ENCODE results near the gene HSPA12A. TPM values are rescaled to one million over a fixed set of nuclear protein-coding genes. Genes with fewer than 3 reads are reported as not detected.

HSPA12A gene
- total and polyA plus RNA-seq, 5 donors = 8.4 to 21.9 (median 15.1) TPM

DNA sequence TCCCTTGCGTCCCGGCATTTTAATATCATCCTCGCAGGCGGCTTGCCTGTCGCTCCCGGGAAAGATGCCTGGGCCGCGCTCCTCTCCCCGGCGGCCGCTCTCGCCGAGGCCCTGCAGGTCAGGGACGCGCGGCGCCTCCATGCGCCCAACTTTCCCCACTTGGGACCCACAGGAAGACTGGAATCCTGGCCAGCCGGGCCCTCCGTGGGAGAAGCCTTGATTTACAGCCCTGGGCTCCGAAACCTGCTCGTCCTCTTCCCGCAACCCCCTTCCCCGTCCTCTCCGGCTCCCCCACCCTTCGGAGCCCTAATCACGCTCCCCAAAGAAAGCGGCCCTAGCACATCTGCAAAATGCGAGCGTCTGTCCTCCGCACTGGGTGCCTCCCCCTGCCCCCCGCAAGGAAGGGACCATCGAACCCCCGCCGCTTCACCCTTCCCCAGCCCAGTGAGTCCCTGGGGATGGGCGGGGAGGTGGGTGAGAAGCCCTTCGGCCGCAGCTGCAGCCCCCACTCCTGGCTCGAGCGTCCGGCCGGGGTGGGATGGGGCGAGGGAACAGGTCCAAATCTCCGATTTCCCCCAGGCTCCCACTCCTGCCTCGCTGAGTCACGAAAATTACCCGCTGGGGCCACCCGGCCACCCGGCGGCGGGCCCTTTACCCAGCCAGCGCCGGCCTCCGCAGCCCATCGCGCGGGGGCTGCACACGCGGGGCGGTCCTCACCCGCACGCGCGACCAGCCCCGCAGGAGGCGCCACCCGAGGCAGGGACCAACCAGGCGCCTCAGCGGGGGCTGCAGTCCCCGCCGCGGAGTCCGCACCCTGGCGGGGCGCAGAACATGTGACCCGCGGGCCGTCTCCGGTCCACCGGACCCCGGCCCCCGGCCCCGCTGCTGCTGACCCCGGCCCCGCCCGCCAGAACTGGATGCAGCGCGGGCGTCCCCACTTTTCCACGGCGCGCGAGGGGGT, 695 bp downstream of the HSPA12A start:
- under 1% methylated on average over 93 of the region's 93 CpGs for WGBS
- peak; percentile 39 to 77 (median 77) for DNase-seq

DNA sequence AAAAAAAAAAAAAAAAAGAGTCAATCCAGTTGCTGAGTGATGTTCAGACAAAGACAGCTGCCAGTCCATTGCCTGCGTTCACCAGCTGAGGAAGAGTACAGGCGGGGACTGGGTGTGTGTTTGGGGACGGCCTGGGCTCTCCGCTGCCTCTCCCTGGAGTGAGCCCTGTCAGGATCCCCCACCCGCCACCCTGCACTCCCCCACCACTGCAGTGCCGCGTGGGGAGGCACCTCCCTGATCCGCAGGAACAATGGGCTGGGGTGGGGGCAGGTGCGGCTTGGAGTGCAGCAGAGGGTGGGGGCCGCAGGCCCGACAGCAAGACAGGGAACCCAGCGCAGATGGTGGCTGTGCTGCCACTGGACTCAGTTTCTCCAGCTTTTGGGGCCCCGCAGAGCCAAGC, 1.4 kb downstream of the HSPA12A start:
- no peaks in the 10 kb centered on the region for H3K9me3 ChIP-seq (ENCODE audit: control insufficient read depth, low read length)
- ATAC-seq = no peak

More for the DNA sequence above, 695 bp downstream of the HSPA12A start:
- H3K4me1 ChIP-seq (ENCODE audit: control insufficient read depth, insufficient read depth, low read length) = no peaks in the 10 kb centered on the region
- ATAC-seq = peak; percentile 10 to 18
- H3K4me3 ChIP-seq (ENCODE audit: low read length) = peak overlapping the region; percentile 77
- no peaks in the 10 kb centered on the region for H3K9me3 ChIP-seq (ENCODE audit: control insufficient read depth, low read length)
- H3K27me3 ChIP-seq (ENCODE audit: control insufficient read depth, insufficient read depth) = no peaks in the 10 kb centered on the region
- intact Hi-C loops (cut with DNase I) = no loop called here
- H3K27ac ChIP-seq (ENCODE audit: low read length) = peak overlapping the region; percentile 71

DNA sequence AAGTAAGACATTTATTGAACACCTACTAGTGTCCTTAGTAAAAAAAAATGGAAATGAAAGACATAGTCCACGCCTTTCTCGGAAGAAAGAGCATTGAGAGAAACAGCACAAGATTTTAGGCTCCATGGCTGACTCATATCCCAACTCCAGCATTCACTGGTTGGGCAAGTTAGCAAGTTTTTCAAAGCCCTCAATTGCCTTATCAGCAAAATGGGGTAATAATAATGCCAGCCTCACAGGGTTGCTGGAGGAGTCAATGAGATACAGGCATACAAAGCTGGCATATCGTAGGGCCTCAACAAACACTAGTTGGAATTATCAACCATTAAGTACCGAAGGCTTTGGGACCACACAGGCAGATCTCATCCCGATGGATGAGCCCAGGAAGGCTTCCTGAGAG, 4.0 kb downstream of the HSPA12A start:
- intact Hi-C loops (cut with DNase I) = loop anchor here in 1 of 4 donors (5.0 kb wide), 1 partner anchor 56 kb away; no protein-coding TSS in a partner anchor
- no peaks in the 10 kb centered on the region for H3K9me3 ChIP-seq (ENCODE audit: control insufficient read depth, low read length)
- peaks cover 5% of the 10 kb centered on the region for H3K4me1 ChIP-seq (ENCODE audit: control insufficient read depth, insufficient read depth, low read length)
- no peak overlapping the region for H3K27ac ChIP-seq (ENCODE audit: low read length)
- H3K4me3 ChIP-seq (ENCODE audit: low read length) = no peak overlapping the region
- no peak for ATAC-seq
- no peaks in the 10 kb centered on the region for H3K27me3 ChIP-seq (ENCODE audit: control insufficient read depth, insufficient read depth)
- 91% methylated on average over 5 of the region's 5 CpGs for WGBS
- DNase-seq = no peak

More for the DNA sequence above, 1.4 kb downstream of the HSPA12A start:
- no peaks in the 10 kb centered on the region for H3K27me3 ChIP-seq (ENCODE audit: control insufficient read depth, insufficient read depth)
- peak in 1 of 3 donors; percentile 64 for DNase-seq
- no peak overlapping the region for H3K27ac ChIP-seq (ENCODE audit: low read length)
- no peaks in the 10 kb centered on the region for H3K4me1 ChIP-seq (ENCODE audit: control insufficient read depth, insufficient read depth, low read length)
- H3K4me3 ChIP-seq (ENCODE audit: low read length) = peak overlapping the region; percentile 77
- 24% methylated on average over 13 of the region's 13 CpGs for WGBS
- intact Hi-C loops (cut with DNase I) = no loop called here

DNA sequence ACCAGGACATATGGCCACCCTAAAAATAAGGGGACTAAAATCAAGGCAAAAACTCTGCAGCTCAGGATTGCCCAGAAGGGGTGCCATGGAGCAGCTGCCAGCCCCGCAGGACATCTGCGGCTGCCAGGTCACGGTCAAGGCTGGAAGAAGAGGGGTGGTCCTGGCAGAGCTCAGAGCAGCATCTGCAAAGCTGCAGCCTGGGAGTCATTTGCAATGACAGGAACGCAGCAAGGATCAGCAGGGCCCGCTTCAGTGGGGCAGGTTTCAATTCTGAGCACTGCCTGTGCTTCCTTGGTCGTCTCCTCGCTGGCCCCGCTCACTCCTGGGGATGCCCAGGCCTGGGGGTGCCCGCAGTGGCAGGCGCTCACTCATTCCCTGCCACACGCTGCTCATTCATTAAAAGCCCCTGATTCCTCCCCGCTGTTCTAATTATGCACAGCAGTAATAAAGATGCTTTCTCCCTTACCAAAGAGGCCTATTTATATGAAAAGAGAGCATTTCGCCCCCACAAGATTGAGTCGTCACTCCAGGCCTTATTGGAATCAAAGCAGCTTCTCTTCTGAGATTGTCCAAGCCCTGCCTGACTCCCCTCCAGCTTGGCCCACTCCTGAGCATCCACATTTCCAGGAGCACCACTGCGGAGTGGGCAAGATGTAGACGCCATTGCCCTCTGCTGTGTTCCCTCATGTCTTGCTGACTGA, 4.6 kb downstream of the HSPA12A start:
- H3K4me3 ChIP-seq (ENCODE audit: low read length) = no peak overlapping the region
- 77% methylated on average over 16 of the region's 16 CpGs for WGBS
- DNase-seq (no peak), ATAC-seq (no peak)
- no peak overlapping the region for H3K27ac ChIP-seq (ENCODE audit: low read length)
- H3K27me3 ChIP-seq (ENCODE audit: control insufficient read depth, insufficient read depth) = no peaks in the 10 kb centered on the region
- H3K9me3 ChIP-seq (ENCODE audit: control insufficient read depth, low read length) = no peaks in the 10 kb centered on the region
- peaks cover 5% of the 10 kb centered on the region for H3K4me1 ChIP-seq (ENCODE audit: control insufficient read depth, insufficient read depth, low read length)
- intact Hi-C loops (cut with DNase I) = loop anchor here in 1 of 4 donors (5.0 kb wide), 1 partner anchor 55 kb away; no protein-coding TSS in a partner anchor

DNA sequence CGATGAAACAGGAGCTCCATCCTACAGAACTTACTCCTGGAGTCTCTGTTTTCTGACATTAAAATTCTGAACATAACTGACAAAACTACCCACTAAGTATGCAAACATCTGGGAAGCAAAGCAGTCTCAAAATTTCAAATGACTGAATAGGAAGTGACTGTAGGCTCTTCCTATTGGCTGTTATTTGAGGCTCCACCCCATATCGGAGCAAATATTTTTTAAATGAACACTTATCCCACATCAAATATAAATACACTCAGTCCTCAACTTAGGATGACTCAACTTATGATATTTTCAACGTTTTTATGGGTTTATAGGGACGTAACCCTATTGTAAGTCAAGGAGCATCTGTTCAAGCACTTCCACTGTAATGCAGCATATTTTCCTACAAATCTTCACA, 8.8 kb downstream of the HSPA12A start:
- H3K9me3 ChIP-seq (ENCODE audit: control insufficient read depth, low read length) = no peaks in the 10 kb centered on the region
- H3K4me3 ChIP-seq (ENCODE audit: low read length) = no peak overlapping the region
- intact Hi-C loops (cut with DNase I) = no loop called here
- no peak overlapping the region for H3K27ac ChIP-seq (ENCODE audit: low read length)
- DNase-seq (no peak), ATAC-seq (no peak)
- H3K27me3 ChIP-seq (ENCODE audit: control insufficient read depth, insufficient read depth) = no peaks in the 10 kb centered on the region
- peaks cover 5% of the 10 kb centered on the region for H3K4me1 ChIP-seq (ENCODE audit: control insufficient read depth, insufficient read depth, low read length)
- WGBS = 70% methylated on average over 4 of the region's 4 CpGs

DNA sequence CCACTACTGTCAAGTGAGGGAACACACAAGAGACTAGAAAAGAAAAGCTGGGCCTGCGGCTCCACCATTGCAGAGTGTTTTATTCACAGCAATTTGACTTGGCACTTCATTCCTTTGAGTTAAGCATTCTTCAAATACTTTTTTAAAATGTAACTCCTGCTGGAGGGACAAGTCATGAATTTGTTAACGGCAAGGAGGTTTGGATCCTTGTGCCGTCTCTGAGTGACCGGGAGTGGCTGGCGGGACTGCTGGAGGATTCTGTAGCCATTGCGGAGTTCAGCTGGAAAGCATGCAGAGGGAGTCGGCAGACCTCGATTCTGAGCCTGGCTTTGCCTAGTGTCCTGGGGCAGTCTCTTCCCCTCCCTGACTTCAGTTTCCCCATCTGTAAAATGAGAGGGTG, 9.8 kb downstream of the HSPA12A start:
- peak overlapping the region; percentile 26 for H3K27ac ChIP-seq (ENCODE audit: low read length)
- no peaks in the 10 kb centered on the region for H3K27me3 ChIP-seq (ENCODE audit: control insufficient read depth, insufficient read depth)
- ATAC-seq = no peak
- no peaks in the 10 kb centered on the region for H3K9me3 ChIP-seq (ENCODE audit: control insufficient read depth, low read length)
- no peak overlapping the region for H3K4me3 ChIP-seq (ENCODE audit: low read length)
- DNase-seq = no peak
- H3K4me1 ChIP-seq (ENCODE audit: control insufficient read depth, insufficient read depth, low read length) = peaks cover 5% of the 10 kb centered on the region
- intact Hi-C loops (cut with DNase I) = no loop called here
- WGBS = 60% methylated on average over 8 of the region's 8 CpGs

DNA sequence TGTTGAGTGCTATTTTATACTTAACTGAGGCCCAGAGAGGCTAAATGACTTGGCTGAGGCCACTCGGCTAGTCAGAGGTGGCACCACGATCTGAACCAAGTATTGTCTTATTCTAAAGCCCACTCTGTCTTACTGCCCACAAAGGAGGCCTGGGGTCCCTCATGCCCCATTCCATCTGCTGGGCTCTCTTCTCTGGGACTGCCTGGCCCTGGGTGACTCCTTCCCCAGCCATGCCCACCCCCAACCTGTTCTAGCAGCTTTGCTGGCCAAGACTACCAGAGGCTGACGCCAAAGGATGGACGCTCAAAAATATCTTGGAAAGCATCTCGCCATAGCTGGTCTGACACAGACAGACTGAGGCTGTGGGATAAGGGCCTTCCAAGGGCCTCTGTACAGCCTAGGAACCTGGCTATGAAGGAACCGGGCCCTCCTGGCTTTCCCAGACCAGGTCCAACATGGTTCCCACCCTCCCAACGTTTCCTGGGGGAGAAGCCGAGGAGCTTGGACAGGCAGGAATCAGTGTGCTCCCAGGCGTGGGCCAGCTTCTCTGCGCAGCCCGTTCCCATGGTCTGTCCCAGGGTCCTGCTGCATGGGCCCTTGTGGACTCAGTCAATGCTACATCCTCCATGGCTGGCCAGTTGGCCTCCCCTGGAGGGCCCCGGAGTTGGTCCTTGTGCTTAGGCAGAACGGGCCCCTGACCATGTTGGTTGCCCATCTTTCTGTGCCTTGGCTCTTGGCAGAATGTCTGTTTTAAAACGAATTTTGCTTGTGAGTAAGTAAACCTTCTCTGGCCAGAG, 11.7 kb downstream of the HSPA12A start:
- no peak for DNase-seq
- Histone ChIP-seq H3K4me1 (ENCODE audit: control insufficient read depth, insufficient read depth, low read length) (peaks cover 5% of the 10 kb centered on the region), H3K27me3 (ENCODE audit: control insufficient read depth, insufficient read depth) (no peaks in the 10 kb centered on the region), H3K9me3 (ENCODE audit: control insufficient read depth, low read length) (no peaks in the 10 kb centered on the region), H3K27ac (ENCODE audit: low read length) (no peak overlapping the region), H3K4me3 (ENCODE audit: low read length) (no peak overlapping the region)
- intact Hi-C loops (cut with DNase I) = no loop called here
- no peak for ATAC-seq
- 86% methylated on average over 14 of the region's 14 CpGs for WGBS

DNA sequence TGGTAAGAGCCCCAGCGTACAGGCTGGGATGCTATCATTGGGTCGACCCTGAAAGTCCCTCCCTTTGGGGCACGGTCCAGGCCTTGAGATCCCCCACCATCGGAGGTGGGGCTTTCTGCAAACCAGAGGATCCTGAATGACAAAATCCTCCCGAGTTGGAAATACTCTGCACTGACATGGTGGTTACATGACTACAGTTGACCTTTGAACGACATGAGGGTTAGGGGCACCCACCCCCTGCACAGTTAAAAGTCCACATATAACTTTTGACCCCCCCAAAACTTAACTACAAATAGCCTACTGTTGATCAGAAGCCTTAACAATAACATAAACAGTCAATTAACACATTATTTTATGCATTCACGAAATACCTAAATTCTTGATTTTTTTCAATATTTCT, 13.1 kb downstream of the HSPA12A start:
- Histone ChIP-seq H3K4me1 (ENCODE audit: control insufficient read depth, insufficient read depth, low read length) (no peaks in the 10 kb centered on the region), H3K27me3 (ENCODE audit: control insufficient read depth, insufficient read depth) (no peaks in the 10 kb centered on the region), H3K9me3 (ENCODE audit: control insufficient read depth, low read length) (no peaks in the 10 kb centered on the region), H3K4me3 (ENCODE audit: low read length) (no peak overlapping the region), H3K27ac (ENCODE audit: low read length) (no peak overlapping the region)
- ATAC-seq (no peak), DNase-seq (no peak)
- intact Hi-C loops (cut with DNase I) = no loop called here
- 84% methylated on average over 7 of the region's 7 CpGs for WGBS

DNA sequence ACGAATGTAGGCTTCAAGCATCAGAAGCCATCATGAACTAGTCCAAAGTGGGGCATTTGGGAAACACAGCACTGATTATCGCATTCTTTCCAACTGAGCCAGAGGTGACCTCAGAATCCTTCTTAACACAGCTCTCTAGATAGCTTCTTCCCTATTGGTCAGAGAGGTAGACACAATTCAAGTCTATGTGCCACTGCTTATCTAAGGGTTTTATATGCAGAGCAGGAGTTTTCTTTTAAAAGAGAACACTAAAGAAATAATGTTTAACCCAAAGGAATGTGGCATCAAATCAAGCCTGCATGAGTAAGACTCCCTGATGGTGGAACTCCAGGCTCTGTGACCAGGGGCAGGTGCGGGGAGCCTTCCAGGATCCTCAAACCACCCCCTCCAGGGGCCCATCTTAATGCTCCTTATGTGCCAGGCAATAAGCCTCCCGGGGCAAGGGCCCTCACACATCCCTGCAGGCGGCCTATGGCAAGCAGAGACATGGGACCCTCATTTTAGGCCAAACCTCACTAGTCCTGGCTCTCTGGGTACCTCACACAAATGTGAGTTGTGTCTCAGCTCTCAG, 13.8 kb downstream of the HSPA12A start:
- Histone ChIP-seq H3K4me1 (ENCODE audit: control insufficient read depth, insufficient read depth, low read length) (no peaks in the 10 kb centered on the region), H3K27ac (ENCODE audit: low read length) (no peak overlapping the region), H3K4me3 (ENCODE audit: low read length) (no peak overlapping the region), H3K9me3 (ENCODE audit: control insufficient read depth, low read length) (no peaks in the 10 kb centered on the region), H3K27me3 (ENCODE audit: control insufficient read depth, insufficient read depth) (no peaks in the 10 kb centered on the region)
- no peak for ATAC-seq
- WGBS = 77% methylated on average over 5 of the region's 5 CpGs
- intact Hi-C loops (cut with DNase I) = no loop called here
- no peak for DNase-seq

DNA sequence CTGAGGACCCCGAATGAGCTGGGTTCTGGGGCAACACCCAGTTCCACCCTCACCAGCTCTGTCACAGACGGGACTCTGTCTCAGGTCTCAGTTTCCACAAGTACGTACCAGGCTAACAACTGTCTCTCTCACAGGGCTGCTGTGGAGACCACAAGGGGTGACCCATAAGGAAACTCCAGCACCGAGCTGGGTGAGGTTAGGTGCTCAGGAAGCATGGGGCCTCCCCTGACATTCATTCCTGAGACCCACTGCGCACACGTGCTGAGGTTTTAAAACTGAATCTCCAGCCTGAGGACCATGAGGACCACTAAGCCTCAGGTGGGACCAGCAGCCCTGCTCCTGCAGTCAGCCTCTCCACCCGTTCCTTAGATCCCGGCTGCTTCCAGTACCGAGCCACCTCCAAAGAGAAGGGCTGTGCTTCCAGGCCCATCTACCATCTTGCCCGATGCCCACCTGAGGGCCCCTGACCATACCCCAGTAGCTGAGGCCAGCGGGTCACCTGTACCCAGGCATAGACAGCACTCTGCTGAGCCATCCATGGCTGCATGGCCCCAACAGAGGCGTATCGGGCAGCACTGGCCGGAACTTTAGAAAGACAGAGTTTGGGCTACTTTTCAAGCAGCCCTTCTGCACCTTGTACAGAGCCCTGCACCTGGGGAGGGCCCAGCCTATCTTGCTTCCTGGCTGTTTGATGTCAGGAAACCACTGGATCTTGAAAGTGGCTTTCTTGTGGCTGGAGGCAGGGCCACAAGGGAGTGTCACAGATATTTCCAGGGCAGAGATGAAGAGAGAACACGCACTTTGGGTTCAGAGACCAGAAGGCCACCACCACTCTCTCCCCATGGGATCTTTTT, 18.7 kb downstream of the HSPA12A start:
- DNase-seq (no peak), ATAC-seq (no peak)
- Histone ChIP-seq H3K27ac (ENCODE audit: low read length) (no peak overlapping the region), H3K4me3 (ENCODE audit: low read length) (no peak overlapping the region), H3K27me3 (ENCODE audit: control insufficient read depth, insufficient read depth) (no peaks in the 10 kb centered on the region), H3K9me3 (ENCODE audit: control insufficient read depth, low read length) (no peaks in the 10 kb centered on the region), H3K4me1 (ENCODE audit: control insufficient read depth, insufficient read depth, low read length) (no peaks in the 10 kb centered on the region)
- intact Hi-C loops (cut with DNase I) = no loop called here
- 86% methylated on average over 15 of the region's 15 CpGs for WGBS

Data from right cardiac atrium (tissue), 5 donors.